ENCODE data around the gene SLC25A46. TPM values are rescaled to one million over a fixed set of nuclear protein-coding genes. Genes with fewer than 3 reads are reported as not detected.

SLC25A46 gene
- total and polyA plus RNA-seq, 2 of the 8 experiments (the other 6 are each of a cell fraction or from before 2014, with no cell fraction given) = 10.6 to 21.7 TPM

DNA sequence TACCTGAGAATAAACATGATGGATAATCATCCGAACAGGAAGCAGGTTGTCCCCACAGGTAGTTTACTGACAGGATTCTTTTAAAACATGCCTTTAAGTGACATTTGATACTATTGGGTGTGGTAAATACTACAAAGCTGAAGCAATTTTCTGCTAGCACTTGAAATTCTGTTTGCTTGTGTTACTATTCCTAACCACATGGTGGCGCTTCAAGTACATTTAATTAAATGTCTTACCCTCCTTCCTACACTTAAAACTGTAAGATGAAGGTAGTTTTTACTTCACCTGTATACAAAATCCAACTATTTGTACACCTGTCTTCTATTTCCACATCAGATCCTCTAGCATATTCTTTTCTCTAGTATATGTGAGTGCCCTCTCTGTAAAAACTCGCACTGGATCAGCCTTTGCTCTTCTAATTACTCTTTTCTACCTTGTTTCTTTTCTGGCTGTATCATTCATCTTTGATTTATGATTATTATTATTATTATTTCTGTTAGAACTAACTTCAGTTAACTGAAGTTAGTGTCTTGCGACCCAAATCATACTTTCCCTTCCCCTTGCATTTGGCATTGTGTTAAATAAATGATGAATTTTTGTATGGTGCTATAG lies 18.4 kb downstream of the SLC25A46 start:
- H2AFZ ChIP-seq (ENCODE audit: low read length) = no peak overlapping the region
- no peak overlapping the region for H3K56ac ChIP-seq (replicated peaks; ENCODE audit: insufficient read length, low read depth, low read length)
- POLR2A ChIA-PET (ENCODE audit: partially characterized antibody) = no interaction called here
- no peak overlapping the region for H4K91ac ChIP-seq (replicated peaks; ENCODE audit: insufficient read length, low read length)
- no peak overlapping the region for H3K9ac ChIP-seq (replicated peaks in 1 of 4; ENCODE audit: extremely low read depth in 1 of 4, low read depth in 3 of 4, low read length in 3 of 4)
- H3K27me3 ChIP-seq (replicated peaks in 1 of 4; ENCODE audit: control insufficient read depth in 3 of 4, extremely low read depth in 1 of 4, insufficient read depth in 3 of 4, low read length in 3 of 4) = no peaks in the 10 kb centered on the region
- 53% methylated on average over 4 of the region's 4 CpGs; no CpG with 5 or more reads in 1 of the 2 experiments for WGBS, 2 experiments (ENCODE audit: extremely low coverage in 1 of 2, insufficient coverage in 1 of 2, insufficient read length in 1 of 2, insufficient replicate concordance in 2 of 2, low coverage in 1 of 2, low lambda C conversion rate in 2 of 2, missing lambda C conversion rate in 1 of 2)
- no peak overlapping the region for H3K27ac ChIP-seq (ENCODE audit: low read depth, low read length)
- FAIRE-seq = no peak
- no peak overlapping the region for H3K14ac ChIP-seq (ENCODE audit: insufficient read length)
- no peaks in the 10 kb centered on the region; the same call in 1 of the 2 replicates for H3K23me2 ChIP-seq (ENCODE audit: low read depth, low read length)
- no peak overlapping the region for H3K4me2 ChIP-seq (ENCODE audit: insufficient read depth in 1 of 2, low read depth in 2 of 2, low read length in 2 of 2)
- no peak for DNase-seq (ENCODE audit: low read depth in 1 of 2, low spot score in 2 of 2)
- H4K5ac ChIP-seq (ENCODE audit: insufficient read length, low read depth, low read length) = no peak overlapping the region
- no peak overlapping the region for H2BK120ac ChIP-seq (replicated peaks; ENCODE audit: low read depth, low read length)
- H4K8ac ChIP-seq (ENCODE audit: extremely low read depth, insufficient read depth, low read length) = no peak overlapping the region
- H2BK5ac ChIP-seq (ENCODE audit: low read depth, low read length) = no peak overlapping the region
- peaks cover 0 to 17% (median 3%) of the 10 kb centered on the region in 4 experiments; a peak in 5 of 8 replicates for H3K36me3 ChIP-seq (ENCODE audit: control insufficient read depth in 2 of 4, insufficient read depth in 4 of 4, low read length in 3 of 4)
- H2BK12ac ChIP-seq (ENCODE audit: low read depth, low read length) = no peak overlapping the region
- H2BK15ac ChIP-seq (ENCODE audit: low read length) = no peak overlapping the region
- H3K79me1 ChIP-seq (ENCODE audit: low read depth, low read length) = no peaks in the 10 kb centered on the region
- no peaks in the 10 kb centered on the region for H4K20me1 ChIP-seq (replicated peaks in 1 of 2; ENCODE audit: control insufficient read depth in 1 of 2, insufficient read depth in 2 of 2, low read length in 2 of 2)
- H3K4me3 ChIP-seq (ENCODE audit: extremely low read depth in 1 of 4, insufficient read depth in 2 of 4, low read depth in 3 of 4, low read length in 4 of 4) = no peak overlapping the region
- no peaks in the 10 kb centered on the region for H3K79me2 ChIP-seq (ENCODE audit: control insufficient read depth in 1 of 2, insufficient read depth in 2 of 2, low read length in 2 of 2)
- no peaks in the 10 kb centered on the region for H3K9me3 ChIP-seq (ENCODE audit: insufficient read depth in 2 of 2, low read depth in 1 of 2, low read length in 1 of 2)
- TF ChIP-seq, protein P1, sequence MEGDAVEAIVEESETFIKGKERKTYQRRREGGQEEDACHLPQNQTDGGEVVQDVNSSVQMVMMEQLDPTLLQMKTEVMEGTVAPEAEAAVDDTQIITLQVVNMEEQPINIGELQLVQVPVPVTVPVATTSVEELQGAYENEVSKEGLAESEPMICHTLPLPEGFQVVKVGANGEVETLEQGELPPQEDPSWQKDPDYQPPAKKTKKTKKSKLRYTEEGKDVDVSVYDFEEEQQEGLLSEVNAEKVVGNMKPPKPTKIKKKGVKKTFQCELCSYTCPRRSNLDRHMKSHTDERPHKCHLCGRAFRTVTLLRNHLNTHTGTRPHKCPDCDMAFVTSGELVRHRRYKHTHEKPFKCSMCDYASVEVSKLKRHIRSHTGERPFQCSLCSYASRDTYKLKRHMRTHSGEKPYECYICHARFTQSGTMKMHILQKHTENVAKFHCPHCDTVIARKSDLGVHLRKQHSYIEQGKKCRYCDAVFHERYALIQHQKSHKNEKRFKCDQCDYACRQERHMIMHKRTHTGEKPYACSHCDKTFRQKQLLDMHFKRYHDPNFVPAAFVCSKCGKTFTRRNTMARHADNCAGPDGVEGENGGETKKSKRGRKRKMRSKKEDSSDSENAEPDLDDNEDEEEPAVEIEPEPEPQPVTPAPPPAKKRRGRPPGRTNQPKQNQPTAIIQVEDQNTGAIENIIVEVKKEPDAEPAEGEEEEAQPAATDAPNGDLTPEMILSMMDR (IDR thresholded peaks at IDR 0.05; ENCODE audit: control extremely low read depth in 1 of 3, insufficient read depth in 1 of 3, low read depth in 1 of 3, low read length in 3 of 3) = peak in 2 of 3 experiments; percentile 17 to 61; a peak in 2 of 4 replicates
- TF ChIP-seq HDAC2 (IDR thresholded peaks at IDR 0.05; ENCODE audit: borderline replicate concordance in 1 of 2, low read depth in 2 of 2, low read length in 2 of 2) (no peak), RAD21 (IDR thresholded peaks at IDR 0.05 in 1 of 2, conservative IDR thresholded peaks at IDR 0.05 in 1 of 2; ENCODE audit: low read depth in 2 of 2, low read length in 2 of 2) (peak; percentile 70 to 75), RXRA (IDR thresholded peaks at IDR 0.05; ENCODE audit: insufficient read depth, low read depth, low read length) (no peak), SIN3A (conservative IDR thresholded peaks at IDR 0.05 in 1 of 2, IDR thresholded peaks at IDR 0.05 in 1 of 2; ENCODE audit: low read depth in 1 of 2, low read length in 2 of 2) (no peak), KDM4A (IDR thresholded peaks at IDR 0.05; ENCODE audit: low read depth, low read length, severe bottlenecking) (no peak)
- no peak overlapping the region for H3K23ac ChIP-seq (ENCODE audit: insufficient read length)
- H3K18ac ChIP-seq (ENCODE audit: extremely low read depth, low read length) = no peak overlapping the region
- CTCF ChIA-PET (ENCODE audit: partially characterized antibody) = interaction anchor here (0.7 to 2.0 kb wide), 11 partner anchors 17 to 522 kb away, joined by 3 to 8 read pairs (median 5); no protein-coding TSS in a partner anchor
- no peaks in the 10 kb centered on the region for H3K4me1 ChIP-seq (replicated peaks in 1 of 4; ENCODE audit: control insufficient read depth in 3 of 4, insufficient read depth in 4 of 4, low read length in 3 of 4)
- H2AK5ac ChIP-seq (ENCODE audit: low read depth, low read length) = no peak overlapping the region
- H2BK20ac ChIP-seq (ENCODE audit: low read length) = no peak overlapping the region
- no peak overlapping the region for H3K4ac ChIP-seq (replicated peaks; ENCODE audit: insufficient read length, low read depth, low read length)
